ENCODE measurements around the gene CAPN14. TPM values are rescaled to one million over a fixed set of nuclear protein-coding genes. Genes with fewer than 3 reads are reported as not detected.

The CAPN14 gene
- total RNA-seq, 1 donor from 2014 or later = 0.47 TPM

DNA sequence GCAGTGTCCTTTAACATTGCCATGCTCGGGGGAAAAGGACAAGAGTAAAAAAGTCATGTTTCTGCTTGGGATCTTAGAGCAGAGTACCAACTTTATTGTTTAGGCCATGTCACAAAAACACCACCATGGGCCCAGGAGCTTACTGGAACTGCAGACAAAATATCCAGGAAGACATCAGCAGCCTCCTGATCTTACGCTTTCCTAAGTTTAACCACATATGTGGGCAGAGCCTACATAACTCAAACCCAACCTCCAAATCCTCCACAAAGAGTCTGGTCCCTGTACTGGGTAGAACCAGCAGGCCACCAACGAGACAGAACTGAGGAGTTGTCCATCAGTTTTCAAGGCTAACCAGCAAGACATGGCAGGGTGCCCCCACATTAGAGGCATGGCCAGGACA is 89.4 kb downstream of the CAPN14 start:
- H3K36me3 Mint-ChIP-seq (ENCODE audit: low read depth) = no peaks in the 10 kb centered on the region
- H3K4me1 Mint-ChIP-seq = peaks cover 10% of the 10 kb centered on the region

DNA sequence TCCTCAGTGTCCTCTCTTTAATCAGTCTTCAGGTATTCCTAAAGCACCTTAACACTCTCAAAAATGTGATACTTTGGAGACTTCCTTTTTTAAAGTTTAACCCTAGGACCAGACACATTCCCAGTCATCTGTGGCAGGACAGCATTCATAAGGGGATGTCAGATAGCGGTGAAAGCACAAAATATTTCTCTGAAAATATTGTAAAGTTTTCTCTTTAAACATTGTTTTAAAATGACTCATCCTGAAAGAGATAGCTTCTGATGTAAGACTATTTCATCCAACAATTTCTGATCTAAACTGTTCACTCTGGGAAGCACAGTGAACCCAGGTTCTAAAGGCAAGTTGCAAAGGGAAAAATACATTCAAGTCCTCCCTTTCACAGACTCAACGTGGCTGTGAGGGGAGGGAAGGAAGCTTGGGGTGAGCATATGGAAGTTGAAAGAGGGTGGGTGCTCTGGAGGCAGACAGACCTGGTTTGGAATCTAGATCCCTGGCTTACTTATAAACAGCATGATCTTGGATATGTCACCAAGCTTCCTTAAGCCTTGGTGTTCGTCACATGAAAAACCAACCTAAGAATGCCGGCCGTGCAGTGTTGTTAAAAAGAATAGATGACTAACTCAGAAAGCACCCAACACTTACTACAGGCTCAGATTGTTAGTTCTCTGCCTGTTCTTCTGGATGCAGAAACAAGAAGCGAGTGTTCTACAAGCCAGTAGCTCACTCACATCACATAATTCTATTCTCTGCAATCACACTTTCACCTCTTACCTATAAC is 91.2 kb downstream of the CAPN14 start:
- Mint-ChIP-seq H3K4me1 (peaks cover 10% of the 10 kb centered on the region), H3K4me3 (no peak overlapping the region), H3K27me3 (ENCODE audit: low read depth) (peaks cover 12% of the 10 kb centered on the region), H3K36me3 (ENCODE audit: low read depth) (no peaks in the 10 kb centered on the region), H3K27ac (ENCODE audit: unreplicated experiment) (no peak overlapping the region), H3K9me3 (no peaks in the 10 kb centered on the region)
- no peak for DNase-seq (ENCODE audit: low read depth, low spot score)
- TF ChIP-seq, protein P1, sequence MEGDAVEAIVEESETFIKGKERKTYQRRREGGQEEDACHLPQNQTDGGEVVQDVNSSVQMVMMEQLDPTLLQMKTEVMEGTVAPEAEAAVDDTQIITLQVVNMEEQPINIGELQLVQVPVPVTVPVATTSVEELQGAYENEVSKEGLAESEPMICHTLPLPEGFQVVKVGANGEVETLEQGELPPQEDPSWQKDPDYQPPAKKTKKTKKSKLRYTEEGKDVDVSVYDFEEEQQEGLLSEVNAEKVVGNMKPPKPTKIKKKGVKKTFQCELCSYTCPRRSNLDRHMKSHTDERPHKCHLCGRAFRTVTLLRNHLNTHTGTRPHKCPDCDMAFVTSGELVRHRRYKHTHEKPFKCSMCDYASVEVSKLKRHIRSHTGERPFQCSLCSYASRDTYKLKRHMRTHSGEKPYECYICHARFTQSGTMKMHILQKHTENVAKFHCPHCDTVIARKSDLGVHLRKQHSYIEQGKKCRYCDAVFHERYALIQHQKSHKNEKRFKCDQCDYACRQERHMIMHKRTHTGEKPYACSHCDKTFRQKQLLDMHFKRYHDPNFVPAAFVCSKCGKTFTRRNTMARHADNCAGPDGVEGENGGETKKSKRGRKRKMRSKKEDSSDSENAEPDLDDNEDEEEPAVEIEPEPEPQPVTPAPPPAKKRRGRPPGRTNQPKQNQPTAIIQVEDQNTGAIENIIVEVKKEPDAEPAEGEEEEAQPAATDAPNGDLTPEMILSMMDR (conservative IDR thresholded peaks at IDR 0.05) = no peak

More for the DNA sequence above, 89.4 kb downstream of the CAPN14 start:
- Mint-ChIP-seq H3K27me3 (ENCODE audit: low read depth) (peaks cover 14% of the 10 kb centered on the region), H3K9me3 (no peaks in the 10 kb centered on the region), H3K4me3 (no peak overlapping the region), H3K27ac (ENCODE audit: unreplicated experiment) (no peak overlapping the region)
- TF ChIP-seq, protein P1 (conservative IDR thresholded peaks at IDR 0.05) = no peak
- DNase-seq (ENCODE audit: low read depth, low spot score) = no peak

DNA sequence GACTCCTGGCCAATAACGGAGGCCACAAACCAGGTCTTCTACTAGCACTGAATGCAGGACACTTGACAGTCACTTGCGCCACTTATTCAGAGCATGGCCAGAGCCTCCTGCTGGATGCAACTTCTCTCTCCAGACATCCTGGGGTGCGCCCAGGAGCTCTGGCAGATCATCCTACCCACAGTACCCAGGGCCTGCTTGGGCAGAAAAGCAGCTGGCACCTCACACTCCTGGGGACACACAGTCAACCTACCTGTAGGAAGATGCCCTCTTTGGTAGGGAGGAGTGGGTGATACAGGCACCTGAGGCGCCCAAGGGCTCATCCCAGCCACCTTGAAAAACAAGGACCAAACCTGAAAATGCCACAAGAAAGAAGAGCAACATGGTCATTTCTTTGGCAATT is 92.4 kb downstream of the CAPN14 start:
- Mint-ChIP-seq H3K9me3 (no peaks in the 10 kb centered on the region), H3K4me3 (no peak overlapping the region), H3K36me3 (ENCODE audit: low read depth) (no peaks in the 10 kb centered on the region), H3K4me1 (peaks cover 5% of the 10 kb centered on the region), H3K27ac (ENCODE audit: unreplicated experiment) (no peak overlapping the region), H3K27me3 (ENCODE audit: low read depth) (peaks cover 12% of the 10 kb centered on the region)
- DNase-seq (ENCODE audit: low read depth, low spot score) = no peak
- TF ChIP-seq, protein P1 (conservative IDR thresholded peaks at IDR 0.05) = no peak

Other genes starting within 250 kb of the CAPN14 start
- gene GALNT14, start 79.1 kb downstream of the CAPN14 start, total RNA-seq = 1.4 and 1.5 TPM in 2 replicates
- gene EHD3, start 16.6 kb upstream of the CAPN14 start, total RNA-seq = 10.6 and 10.7 TPM in 2 replicates
- 0.75 and 1.5 TPM in 2 replicates for gene XDH, start 197.2 kb upstream of the CAPN14 start, total RNA-seq